ENCODE results near the gene PAPOLG. TPM values are rescaled to one million over a fixed set of nuclear protein-coding genes. Genes with fewer than 3 reads are reported as not detected.

The PAPOLG gene
- total and polyA plus RNA-seq, 2 donors (not counting 1 experiment from before 2014, with no cell fraction given), result 9.4 to 27.5 TPM

DNA sequence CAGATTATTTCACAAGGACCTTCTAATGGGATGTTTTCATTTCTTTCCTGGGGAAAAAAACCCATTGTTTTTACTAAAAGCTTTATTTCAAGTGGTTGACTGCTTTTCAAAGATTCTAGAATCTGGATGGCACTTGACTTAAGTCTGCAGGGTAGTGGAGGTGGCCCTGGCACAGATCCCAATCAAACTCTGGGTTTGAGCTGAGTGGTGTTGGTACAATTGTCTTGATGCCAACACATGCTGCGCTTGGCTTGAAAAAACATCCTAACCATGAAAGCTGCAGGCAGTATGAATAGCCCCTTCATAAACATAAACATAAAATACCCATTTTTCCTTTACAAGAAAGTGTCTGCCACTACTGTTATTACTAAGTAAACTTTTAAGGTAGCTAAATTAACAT lies 3.6 kb downstream of the PAPOLG start:
- Mint-ChIP-seq H3K27me3 (no peaks in the 10 kb centered on the region), H3K9me3 (ENCODE audit: insufficient read depth) (no peaks in the 10 kb centered on the region), H3K4me1 (peaks cover 32% of the 10 kb centered on the region), H3K4me3 (no peak overlapping the region), H3K27ac (no peak overlapping the region)
- H4K20me1 ChIP-seq (ENCODE audit: control insufficient read depth, insufficient read depth, low read length, poor library complexity, severe bottlenecking), result peaks cover 13% of the 10 kb centered on the region
- POLR2A ChIA-PET, result interaction anchor here (0.5 kb wide), 1 partner anchor 1097 kb away, joined by 12 read pairs; no protein-coding TSS in a partner anchor
- no peak overlapping the region for H2AFZ ChIP-seq (ENCODE audit: insufficient read depth, low read depth, low read length, poor library complexity, severe bottlenecking)
- DNase-seq, result no peak
- intact Hi-C loops (cut with micrococcal nuclease), result loop anchor here (5.0 to 10.0 kb wide), 4 partner anchors 33 to 1125 kb away; partner anchors contain the start of genes CCT4 and FAM161A
- no peaks in the 10 kb centered on the region for H3K9me3 ChIP-seq (ENCODE audit: control extremely low read depth in 1 of 3, control insufficient read depth in 2 of 3, insufficient read depth in 1 of 3, low read length in 2 of 3)
- no peaks in the 10 kb centered on the region for H3K27me3 ChIP-seq (replicated peaks in 1 of 4; ENCODE audit: control extremely low read depth in 1 of 4, control insufficient read depth in 3 of 4, insufficient read depth in 4 of 4, low read length in 3 of 4)
- no peak overlapping the region for H3K4me2 ChIP-seq (replicated peaks; ENCODE audit: low read depth, low read length, poor library complexity, severe bottlenecking)
- CTCF ChIA-PET, result interaction anchor here (0.6 kb wide), 1 partner anchor 185 kb away, joined by 3 read pairs; no protein-coding TSS in a partner anchor
- no peak for ATAC-seq (ENCODE audit: low read depth)
- TF ChIP-seq, protein P1, sequence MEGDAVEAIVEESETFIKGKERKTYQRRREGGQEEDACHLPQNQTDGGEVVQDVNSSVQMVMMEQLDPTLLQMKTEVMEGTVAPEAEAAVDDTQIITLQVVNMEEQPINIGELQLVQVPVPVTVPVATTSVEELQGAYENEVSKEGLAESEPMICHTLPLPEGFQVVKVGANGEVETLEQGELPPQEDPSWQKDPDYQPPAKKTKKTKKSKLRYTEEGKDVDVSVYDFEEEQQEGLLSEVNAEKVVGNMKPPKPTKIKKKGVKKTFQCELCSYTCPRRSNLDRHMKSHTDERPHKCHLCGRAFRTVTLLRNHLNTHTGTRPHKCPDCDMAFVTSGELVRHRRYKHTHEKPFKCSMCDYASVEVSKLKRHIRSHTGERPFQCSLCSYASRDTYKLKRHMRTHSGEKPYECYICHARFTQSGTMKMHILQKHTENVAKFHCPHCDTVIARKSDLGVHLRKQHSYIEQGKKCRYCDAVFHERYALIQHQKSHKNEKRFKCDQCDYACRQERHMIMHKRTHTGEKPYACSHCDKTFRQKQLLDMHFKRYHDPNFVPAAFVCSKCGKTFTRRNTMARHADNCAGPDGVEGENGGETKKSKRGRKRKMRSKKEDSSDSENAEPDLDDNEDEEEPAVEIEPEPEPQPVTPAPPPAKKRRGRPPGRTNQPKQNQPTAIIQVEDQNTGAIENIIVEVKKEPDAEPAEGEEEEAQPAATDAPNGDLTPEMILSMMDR (IDR thresholded peaks at IDR 0.05), result no peak
- TF ChIP-seq EZH2 (IDR thresholded peaks at IDR 0.05; ENCODE audit: borderline replicate concordance, insufficient read depth, low read depth, low read length, poor library complexity, severe bottlenecking), result no peak
- no peak overlapping the region for H3K9ac ChIP-seq (ENCODE audit: low read length)
- H3K36me3 ChIP-seq (replicated peaks in 1 of 2; ENCODE audit: control extremely low read depth in 1 of 2, control insufficient read depth in 1 of 2, extremely low read depth in 1 of 2, insufficient read depth in 2 of 2, low read length in 1 of 2), result peaks cover 1 to 42% of the 10 kb centered on the region in 2 experiments
- H3K79me2 ChIP-seq (ENCODE audit: control insufficient read depth, insufficient read depth, low read length), result peaks cover 78% of the 10 kb centered on the region
- peaks cover 13 to 15% of the 10 kb centered on the region in 2 donors for H3K4me1 ChIP-seq (ENCODE audit: control insufficient read depth in 2 of 2, insufficient read depth in 2 of 2, low read length in 2 of 2)
- no peak overlapping the region for H3K4me3 ChIP-seq (ENCODE audit: control extremely low read depth in 1 of 5, extremely low read depth in 1 of 5, insufficient read depth in 1 of 5, low read depth in 2 of 5, low read length in 4 of 5)
- H3K27ac ChIP-seq (ENCODE audit: low read length in 2 of 2), result no peak overlapping the region
- no CpG with 5 or more reads among the region's 1 CpG for WGBS (ENCODE audit: insufficient coverage)

DNA sequence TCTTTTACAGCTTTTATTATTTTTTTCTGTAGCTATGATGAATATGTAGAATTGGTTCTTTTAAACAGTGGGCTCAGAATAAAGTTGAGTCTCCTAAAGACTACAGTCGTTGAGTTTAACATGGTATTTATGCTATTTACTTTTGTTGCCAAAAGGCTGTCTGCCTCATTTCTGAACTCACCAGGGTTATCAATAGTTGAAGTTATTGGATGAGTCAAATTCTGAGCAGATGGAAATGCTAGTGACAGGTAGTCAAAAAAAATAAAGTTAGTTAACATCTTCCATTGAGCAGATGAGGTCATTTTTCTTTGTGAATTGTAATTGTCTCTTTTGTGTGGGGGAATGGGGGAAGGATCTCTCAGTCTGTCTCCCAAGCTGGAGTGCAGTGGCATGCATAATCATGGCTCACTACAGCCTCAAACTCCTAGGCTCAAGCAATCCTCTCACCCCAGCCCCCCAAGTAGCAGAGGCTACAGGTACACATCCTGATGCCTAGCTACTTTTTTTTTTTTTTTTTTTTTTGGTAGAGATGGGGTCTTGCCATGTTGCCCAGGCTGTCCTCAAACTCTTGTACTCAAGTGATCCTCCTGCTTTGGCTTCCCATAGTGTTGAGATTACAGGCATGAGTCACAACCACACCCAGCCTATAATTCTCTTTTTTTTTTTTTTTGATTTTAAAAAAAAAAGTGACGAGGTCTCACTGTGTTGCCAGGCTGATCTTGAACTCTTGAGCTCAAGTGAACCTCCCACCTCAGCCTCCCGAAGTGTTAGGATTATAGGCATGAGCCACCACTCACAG lies 8.9 kb downstream of the PAPOLG start:
- H3K9me3 ChIP-seq (ENCODE audit: control extremely low read depth in 1 of 3, control insufficient read depth in 2 of 3, insufficient read depth in 1 of 3, low read length in 2 of 3), result no peaks in the 10 kb centered on the region
- intact Hi-C loops (cut with micrococcal nuclease), result no loop called here
- no peak overlapping the region for H3K4me3 Mint-ChIP-seq

More for the DNA sequence above, 8.9 kb downstream of the PAPOLG start:
- DNase-seq (no peak), ATAC-seq (ENCODE audit: low read depth) (no peak)
- no peaks in the 10 kb centered on the region for H3K27me3 Mint-ChIP-seq
- Histone ChIP-seq H3K36me3 (replicated peaks in 1 of 2; ENCODE audit: control extremely low read depth in 1 of 2, control insufficient read depth in 1 of 2, extremely low read depth in 1 of 2, insufficient read depth in 2 of 2, low read length in 1 of 2) (peaks cover 6 to 76% of the 10 kb centered on the region in 2 experiments), H3K4me1 (ENCODE audit: control insufficient read depth in 2 of 2, insufficient read depth in 2 of 2, low read length in 2 of 2) (no peaks in the 10 kb centered on the region), H3K4me2 (replicated peaks; ENCODE audit: low read depth, low read length, poor library complexity, severe bottlenecking) (no peak overlapping the region), H3K9ac (ENCODE audit: low read length) (no peak overlapping the region), H3K27me3 (replicated peaks in 1 of 4; ENCODE audit: control extremely low read depth in 1 of 4, control insufficient read depth in 3 of 4, insufficient read depth in 4 of 4, low read length in 3 of 4) (no peaks in the 10 kb centered on the region), H2AFZ (ENCODE audit: insufficient read depth, low read depth, low read length, poor library complexity, severe bottlenecking) (no peak overlapping the region), H3K4me3 (ENCODE audit: control extremely low read depth in 1 of 5, extremely low read depth in 1 of 5, insufficient read depth in 1 of 5, low read depth in 2 of 5, low read length in 4 of 5) (no peak overlapping the region), H4K20me1 (ENCODE audit: control insufficient read depth, insufficient read depth, low read length, poor library complexity, severe bottlenecking) (peaks cover 11% of the 10 kb centered on the region), H3K27ac (ENCODE audit: low read length in 2 of 2) (no peak overlapping the region), H3K79me2 (ENCODE audit: control insufficient read depth, insufficient read depth, low read length) (peaks cover 47% of the 10 kb centered on the region)
- H3K9me3 Mint-ChIP-seq (ENCODE audit: insufficient read depth), result no peaks in the 10 kb centered on the region
- H3K27ac Mint-ChIP-seq, result no peak overlapping the region
- WGBS (ENCODE audit: insufficient coverage), result no CpG with 5 or more reads among the region's 3 CpGs
- TF ChIP-seq, protein P1 (IDR thresholded peaks at IDR 0.05), result no peak
- no peak for TF ChIP-seq EZH2 (IDR thresholded peaks at IDR 0.05; ENCODE audit: borderline replicate concordance, insufficient read depth, low read depth, low read length, poor library complexity, severe bottlenecking)
- ChIA-PET POLR2A (interaction anchor here (0.6 kb wide), 1 partner anchor 1139 kb away, joined by 4 read pairs; no protein-coding TSS in a partner anchor), CTCF (no interaction called here)
- H3K4me1 Mint-ChIP-seq, result peaks cover 7% of the 10 kb centered on the region

All from B cell (primary cell).